Measurements from ENCODE around the gene MARK1. TPM values are rescaled to one million over a fixed set of nuclear protein-coding genes. Genes with fewer than 3 reads are reported as not detected.
"Not testable (repeated sequence)": the region's sequence is repeated elsewhere in the genome, so short reads cannot be mapped to it uniquely, and the experiment has no call there.

Gene MARK1
- total and polyA plus RNA-seq, 7 donors: 0.81 to 5.4 (median 2.6) TPM

DNA sequence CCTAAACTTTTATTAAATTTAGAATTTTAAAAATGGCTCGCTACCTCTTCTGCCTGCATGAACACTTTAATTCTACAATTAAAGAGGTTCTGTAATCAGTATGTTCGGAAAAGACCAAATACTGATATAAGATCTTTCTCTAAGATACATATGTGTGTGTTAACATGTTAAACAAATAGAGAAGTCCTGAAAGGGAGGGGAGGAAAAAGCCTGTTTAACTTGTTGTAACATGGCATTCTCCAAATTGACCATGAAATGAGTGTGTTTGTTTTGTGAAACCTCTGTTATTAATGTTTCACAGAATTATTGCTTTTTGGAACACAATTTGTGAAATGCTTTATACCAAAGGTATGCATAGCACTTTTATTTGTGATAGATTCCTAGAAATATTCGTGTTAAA lies 77.0 kb downstream of the MARK1 start:
- TF ChIP-seq CTCF (IDR thresholded peaks at IDR 0.05): no peak
- Histone ChIP-seq H3K4me3 (no peak overlapping the region), H3K4me1 (no peaks in the 10 kb centered on the region), H3K36me3 (ENCODE audit: insufficient read depth in 1 of 2, low read depth in 1 of 2) (no peaks in the 10 kb centered on the region), H3K9me3 (no peaks in the 10 kb centered on the region), H3K27me3 (ENCODE audit: insufficient read depth in 3 of 3, low read length in 2 of 3) (no peaks in the 10 kb centered on the region), H3K27ac (no peak overlapping the region)
- 95 to 97% (median 96%) methylated on average over 3 of the region's 3 CpGs for WGBS, 3 donors
- ATAC-seq (no peak), DNase-seq (no peak)
- intact Hi-C loops (cut with DNase I): no loop called here

- H3K27me3 ChIP-seq (ENCODE audit: insufficient read depth in 3 of 3, low read length in 2 of 3); H3K4me3 ChIP-seq; DNase-seq; H3K9me3 ChIP-seq; H3K4me1 ChIP-seq; H3K27ac ChIP-seq; intact Hi-C loops (cut with DNase I); ATAC-seq; H3K36me3 ChIP-seq (ENCODE audit: insufficient read depth in 1 of 2, low read depth in 1 of 2): not testable (repeated sequence)
- 95 to 97% (median 95%) methylated on average over 4 of the region's 4 CpGs for WGBS, 3 donors
These were observed 77.7 kb downstream of the MARK1 start for GRCh38 chr1:220605651-220606050.

- intact Hi-C loops (cut with DNase I); H3K27ac ChIP-seq; ATAC-seq; H3K4me1 ChIP-seq; H3K9me3 ChIP-seq; H3K27me3 ChIP-seq (ENCODE audit: insufficient read depth in 3 of 3, low read length in 2 of 3); H3K36me3 ChIP-seq (ENCODE audit: insufficient read depth in 1 of 2, low read depth in 1 of 2); H3K4me3 ChIP-seq; DNase-seq: not testable (repeated sequence)
- 87 to 94% (median 93%) methylated on average over 11 of the region's 11 CpGs for WGBS, 3 donors
These were observed 83.2 kb downstream of the MARK1 start for GRCh38 chr1:220611100-220611499.

GRCh38 chr1:220616836-220617235 lies 88.9 kb downstream of the MARK1 start:
- H3K4me1 ChIP-seq: no peaks in the 10 kb centered on the region
- ATAC-seq (no peak), DNase-seq (no peak)
- intact Hi-C loops (cut with DNase I): no loop called here
- no peak overlapping the region for H3K4me3 ChIP-seq
- H3K36me3 ChIP-seq (ENCODE audit: insufficient read depth in 1 of 2, low read depth in 1 of 2): no peaks in the 10 kb centered on the region
- H3K9me3 ChIP-seq: no peaks in the 10 kb centered on the region
- no peak overlapping the region for H3K27ac ChIP-seq
- TF ChIP-seq CTCF (IDR thresholded peaks at IDR 0.05): no peak
- no peaks in the 10 kb centered on the region for H3K27me3 ChIP-seq (ENCODE audit: insufficient read depth in 3 of 3, low read length in 2 of 3)

DNA sequence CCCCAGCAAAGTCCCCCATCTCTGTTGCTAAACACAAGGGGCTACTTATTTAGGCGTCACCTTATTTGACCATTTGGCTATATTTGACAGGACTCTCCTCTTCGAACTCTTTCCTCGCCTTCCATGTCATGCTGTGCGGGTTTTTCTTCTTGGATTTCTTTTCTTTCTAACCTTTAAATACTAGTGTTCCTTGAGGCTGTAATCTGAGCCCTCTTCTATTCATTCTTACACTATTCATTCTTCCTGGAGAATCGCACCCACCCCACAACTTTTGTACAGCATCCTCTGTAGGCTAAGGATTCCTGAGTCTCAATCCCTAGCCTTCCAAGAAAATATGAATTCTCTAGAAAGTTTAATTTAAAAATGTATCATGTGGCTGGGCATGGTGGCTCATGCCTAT lies 100.5 kb downstream of the MARK1 start:
- Histone ChIP-seq H3K36me3 (ENCODE audit: insufficient read depth in 1 of 2, low read depth in 1 of 2) (no peaks in the 10 kb centered on the region), H3K4me1 (no peaks in the 10 kb centered on the region), H3K27ac (no peak overlapping the region), H3K4me3 (no peak overlapping the region), H3K9me3 (no peaks in the 10 kb centered on the region), H3K27me3 (ENCODE audit: insufficient read depth in 3 of 3, low read length in 2 of 3) (no peaks in the 10 kb centered on the region)
- intact Hi-C loops (cut with DNase I): no loop called here
- no peak for ATAC-seq
- no peak for DNase-seq
- no peak for TF ChIP-seq CTCF (IDR thresholded peaks at IDR 0.05)
- 96 to 99% (median 98%) methylated on average over 5 of the region's 5 CpGs for WGBS, 3 donors

GRCh38 chr1:220631238-220631815 lies 103.4 kb downstream of the MARK1 start:
- no peak for DNase-seq
- ATAC-seq: no peak
- no peak overlapping the region for H3K4me3 ChIP-seq
- no peaks in the 10 kb centered on the region for H3K4me1 ChIP-seq
- H3K9me3 ChIP-seq: no peaks in the 10 kb centered on the region
- no peaks in the 10 kb centered on the region for H3K36me3 ChIP-seq (ENCODE audit: insufficient read depth in 1 of 2, low read depth in 1 of 2)
- TF ChIP-seq CTCF (IDR thresholded peaks at IDR 0.05): no peak
- WGBS, 3 donors: 88 to 93% (median 90%) methylated on average over 4 of the region's 4 CpGs
- no peaks in the 10 kb centered on the region for H3K27me3 ChIP-seq (ENCODE audit: insufficient read depth in 3 of 3, low read length in 2 of 3)
- no peak overlapping the region for H3K27ac ChIP-seq
- intact Hi-C loops (cut with DNase I): no loop called here

Measured in psoas muscle (tissue), 8 donors.